OCI-LY7 (cell line): ENCODE data around the gene PAFAH1B1.

Experiments used
- CTCF ChIP-seq: fragments of 200-600 bp; sonication (generic); conservative IDR thresholded peaks from 2 replicates; pipeline ENCODE4 v1.5.1; 2014; ENCODE audit warnings: mild to moderate bottlenecking, antibody characterized with exemption, low read length, moderate library complexity, mixed read lengths
- EZH2phosphoT487 ChIP-seq: fragments of 200-600 bp; sonication (generic); IDR thresholded peaks from 2 replicates; pipeline ENCODE4 v1.6.1; 2018; ENCODE audit warnings: low read depth, borderline replicate concordance, mild to moderate bottlenecking, mixed run types, antibody characterized with exemption, low read length, moderate library complexity, mixed read lengths

- TF ChIP-seq CTCF: no peak
- TF ChIP-seq EZH2phosphoT487: no peak
Measured at GRCh38 chr17:2655546-2655945, 62.1 kb downstream of the PAFAH1B1 start.
